Measurements from ENCODE around the gene PRKAB2. TPM values are rescaled to one million over a fixed set of nuclear protein-coding genes. Genes with fewer than 3 reads are reported as not detected.

Gene PRKAB2
- total and polyA plus RNA-seq, 2 of the 13 experiments (the other 11 are each of a cell fraction or from before 2014, with no cell fraction given): 44.0 to 118 TPM

DNA sequence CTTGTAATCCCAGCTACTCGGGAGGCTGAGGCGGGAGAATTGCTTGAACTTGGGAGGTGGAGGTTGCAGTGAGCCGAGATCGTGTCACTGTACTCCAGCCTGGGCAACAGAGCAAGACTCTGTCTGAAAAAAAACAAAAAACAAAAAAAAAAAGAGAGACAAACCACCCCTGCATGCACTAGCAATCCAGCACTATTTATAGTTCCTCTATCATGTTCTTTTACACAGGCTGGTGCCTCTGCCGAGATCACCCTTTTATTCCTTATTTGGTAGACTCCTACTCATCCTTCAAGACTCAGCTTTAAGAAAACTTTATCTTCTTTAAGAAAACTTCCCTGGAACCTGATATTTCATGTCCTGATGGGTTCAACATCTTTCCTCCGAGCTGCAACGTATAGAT is 42.1 kb upstream of the PRKAB2 start:
- H3K4me1 ChIP-seq (ENCODE audit: insufficient read depth, low read length): peaks cover 100% of the 10 kb centered on the region
- no peaks in the 10 kb centered on the region for H3K9me3 ChIP-seq (ENCODE audit: low read length)
- H4K20me1 ChIP-seq (ENCODE audit: insufficient read depth, low read length): no peaks in the 10 kb centered on the region
- no peak overlapping the region for H3K4me3 ChIP-seq (replicated peaks in 1 of 3; ENCODE audit: insufficient read depth in 1 of 3, low read depth in 2 of 3, low read length in 3 of 3)
- CTCF ChIA-PET (ENCODE audit: low intra/inter-chr PET ratio, low total read pairs): no interaction called here
- no peaks in the 10 kb centered on the region for H3K27me3 ChIP-seq (ENCODE audit: control insufficient read depth in 1 of 2, insufficient read depth in 2 of 2, low read length in 2 of 2)
- no peak overlapping the region for H3K9ac ChIP-seq (ENCODE audit: insufficient read depth, low read depth, low read length)
- 88% methylated on average over 7 of the region's 7 CpGs for WGBS (ENCODE audit: low lambda C conversion rate)
- in situ Hi-C loops (cut with HindIII; ENCODE audit: extremely low pct_ligation_motif_present, low pct_unique_long_range_greater_than_20kb) (no loop called here), intact Hi-C loops (cut with micrococcal nuclease; ENCODE audit: unreplicated experiment) (loop anchor here (2.0 kb wide), 1 partner anchor 42 kb away; the partner anchor contains the start of gene PRKAB2)
- DNase-seq (ENCODE audit: low spot score): no peak
- no peak overlapping the region for H2AFZ ChIP-seq (ENCODE audit: low read length)
- POLR2A ChIA-PET: interaction anchor here (1.5 to 7.6 kb wide), 3 partner anchors 10 to 28 kb away, joined by 4 to 101 read pairs (median 14); partner anchors contain the start of genes CHD1L and FMO5
- H3K27ac ChIP-seq (ENCODE audit: extremely low read length, insufficient read depth, low read length): peak overlapping the region; percentile 75
- peaks cover 9 to 38% of the 10 kb centered on the region in 2 experiments for H3K36me3 ChIP-seq (replicated peaks in 1 of 2; ENCODE audit: control insufficient read depth in 1 of 2, insufficient read depth in 2 of 2, low read length in 2 of 2)
- no peak overlapping the region; the same call in 1 of the 2 replicates for H3K4me2 ChIP-seq (ENCODE audit: low read depth, low read length)
- BruUV-seq (replicated peaks): no TSS peak
- FAIRE-seq: no peak
- peaks cover 33% of the 10 kb centered on the region for H3K79me2 ChIP-seq (ENCODE audit: insufficient read depth, low read length)
- no peak for ATAC-seq
- no peak for TF ChIP-seq ZFAT (CRISPR knock-in tag; conservative IDR thresholded peaks at IDR 0.05)
- no peak for TF ChIP-seq HDAC1 (CRISPR knock-in tag; IDR thresholded peaks at IDR 0.05)
- TF ChIP-seq POLR2G (IDR thresholded peaks at IDR 0.05; ENCODE audit: low read depth, low read length): peak; percentile 5; the same call in 1 of the 2 replicates
- no peak for TF ChIP-seq REST (IDR thresholded peaks at IDR 0.05; ENCODE audit: borderline replicate concordance in 1 of 2, low read depth in 1 of 2, low read length in 2 of 2)
- TF ChIP-seq, protein P1, sequence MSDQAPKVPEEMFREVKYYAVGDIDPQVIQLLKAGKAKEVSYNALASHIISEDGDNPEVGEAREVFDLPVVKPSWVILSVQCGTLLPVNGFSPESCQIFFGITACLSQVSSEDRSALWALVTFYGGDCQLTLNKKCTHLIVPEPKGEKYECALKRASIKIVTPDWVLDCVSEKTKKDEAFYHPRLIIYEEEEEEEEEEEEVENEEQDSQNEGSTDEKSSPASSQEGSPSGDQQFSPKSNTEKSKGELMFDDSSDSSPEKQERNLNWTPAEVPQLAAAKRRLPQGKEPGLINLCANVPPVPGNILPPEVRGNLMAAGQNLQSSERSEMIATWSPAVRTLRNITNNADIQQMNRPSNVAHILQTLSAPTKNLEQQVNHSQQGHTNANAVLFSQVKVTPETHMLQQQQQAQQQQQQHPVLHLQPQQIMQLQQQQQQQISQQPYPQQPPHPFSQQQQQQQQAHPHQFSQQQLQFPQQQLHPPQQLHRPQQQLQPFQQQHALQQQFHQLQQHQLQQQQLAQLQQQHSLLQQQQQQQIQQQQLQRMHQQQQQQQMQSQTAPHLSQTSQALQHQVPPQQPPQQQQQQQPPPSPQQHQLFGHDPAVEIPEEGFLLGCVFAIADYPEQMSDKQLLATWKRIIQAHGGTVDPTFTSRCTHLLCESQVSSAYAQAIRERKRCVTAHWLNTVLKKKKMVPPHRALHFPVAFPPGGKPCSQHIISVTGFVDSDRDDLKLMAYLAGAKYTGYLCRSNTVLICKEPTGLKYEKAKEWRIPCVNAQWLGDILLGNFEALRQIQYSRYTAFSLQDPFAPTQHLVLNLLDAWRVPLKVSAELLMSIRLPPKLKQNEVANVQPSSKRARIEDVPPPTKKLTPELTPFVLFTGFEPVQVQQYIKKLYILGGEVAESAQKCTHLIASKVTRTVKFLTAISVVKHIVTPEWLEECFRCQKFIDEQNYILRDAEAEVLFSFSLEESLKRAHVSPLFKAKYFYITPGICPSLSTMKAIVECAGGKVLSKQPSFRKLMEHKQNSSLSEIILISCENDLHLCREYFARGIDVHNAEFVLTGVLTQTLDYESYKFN (CRISPR knock-in tag; conservative IDR thresholded peaks at IDR 0.05): no peak
- TF ChIP-seq PBX2 (CRISPR knock-in tag; IDR thresholded peaks at IDR 0.05): no peak
- TF ChIP-seq RBM22 (optimal IDR thresholded peaks at IDR 0.05; ENCODE audit: low read length): peak; percentile 61
- TF ChIP-seq ZNF230 (CRISPR knock-in tag; IDR thresholded peaks at IDR 0.05): no peak
- no peak for TF ChIP-seq ZNF354B (CRISPR knock-in tag; IDR thresholded peaks at IDR 0.05)
- TF ChIP-seq HOMEZ (CRISPR knock-in tag; IDR thresholded peaks at IDR 0.05; ENCODE audit: low read depth): no peak
- TF ChIP-seq CENPX (CRISPR knock-in tag; IDR thresholded peaks at IDR 0.05): no peak
